ENCODE results near the gene IL4I1.
A peak's percentile ranks its signal among the peaks of the same experiment; 100 is the strongest.

IL4I1 gene

DNA sequence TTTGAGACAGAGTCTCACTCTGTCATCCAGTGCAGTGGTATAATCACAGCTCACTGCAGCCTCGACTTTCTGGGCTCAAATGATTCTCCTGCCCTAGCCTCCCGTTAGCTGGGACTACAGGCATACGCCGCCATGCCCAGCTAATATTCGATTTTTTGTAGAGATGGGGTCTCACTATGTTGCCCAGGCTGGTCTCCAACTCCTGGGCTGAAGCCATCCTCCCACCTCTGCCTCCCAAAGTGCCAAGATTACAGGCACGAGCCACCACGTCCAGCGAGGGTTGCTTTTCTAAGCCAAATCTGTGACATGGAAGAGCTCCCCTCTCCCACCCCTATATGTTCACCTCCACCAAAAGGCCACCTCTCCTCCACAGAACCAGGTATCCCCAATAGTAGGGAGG is 21.4 kb upstream of the IL4I1 start:
- Histone ChIP-seq H3K4me2 (ENCODE audit: low read length) (no peak overlapping the region), H3K27me3 (ENCODE audit: control insufficient read depth, low read length) (no peaks in the 10 kb centered on the region), H3K9me2 (replicated peaks; ENCODE audit: control insufficient read depth, low read length) (no peaks in the 10 kb centered on the region), H3K4me3 (ENCODE audit: low read length) (no peak overlapping the region), H3K9me3 (ENCODE audit: control insufficient read depth, insufficient read depth, low read length) (no peaks in the 10 kb centered on the region), H3K36me3 (ENCODE audit: control insufficient read depth, low read length) (peaks cover 84% of the 10 kb centered on the region), H3K79me2 (ENCODE audit: control insufficient read depth, low read length) (peaks cover 96% of the 10 kb centered on the region), H3F3A (ENCODE audit: control insufficient read depth, insufficient read depth) (0 out of 2 replicates have a peak, but pooled peaks cover under 1% of the 10 kb centered on the region), H4K20me1 (ENCODE audit: control insufficient read depth, insufficient read depth, low read depth, low read length) (peaks cover 26% of the 10 kb centered on the region; the same call in 1 of the 2 replicates), H3K4me1 (ENCODE audit: control insufficient read depth, low read length) (peaks cover 15% of the 10 kb centered on the region), H3K27ac (ENCODE audit: low read depth, low read length) (no peak overlapping the region)
- no peak for TF ChIP-seq EZH2phosphoT487 (IDR thresholded peaks at IDR 0.05; ENCODE audit: borderline replicate concordance, low read length)
- TF ChIP-seq, protein P1, sequence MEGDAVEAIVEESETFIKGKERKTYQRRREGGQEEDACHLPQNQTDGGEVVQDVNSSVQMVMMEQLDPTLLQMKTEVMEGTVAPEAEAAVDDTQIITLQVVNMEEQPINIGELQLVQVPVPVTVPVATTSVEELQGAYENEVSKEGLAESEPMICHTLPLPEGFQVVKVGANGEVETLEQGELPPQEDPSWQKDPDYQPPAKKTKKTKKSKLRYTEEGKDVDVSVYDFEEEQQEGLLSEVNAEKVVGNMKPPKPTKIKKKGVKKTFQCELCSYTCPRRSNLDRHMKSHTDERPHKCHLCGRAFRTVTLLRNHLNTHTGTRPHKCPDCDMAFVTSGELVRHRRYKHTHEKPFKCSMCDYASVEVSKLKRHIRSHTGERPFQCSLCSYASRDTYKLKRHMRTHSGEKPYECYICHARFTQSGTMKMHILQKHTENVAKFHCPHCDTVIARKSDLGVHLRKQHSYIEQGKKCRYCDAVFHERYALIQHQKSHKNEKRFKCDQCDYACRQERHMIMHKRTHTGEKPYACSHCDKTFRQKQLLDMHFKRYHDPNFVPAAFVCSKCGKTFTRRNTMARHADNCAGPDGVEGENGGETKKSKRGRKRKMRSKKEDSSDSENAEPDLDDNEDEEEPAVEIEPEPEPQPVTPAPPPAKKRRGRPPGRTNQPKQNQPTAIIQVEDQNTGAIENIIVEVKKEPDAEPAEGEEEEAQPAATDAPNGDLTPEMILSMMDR (IDR thresholded peaks at IDR 0.05; ENCODE audit: low read depth, low read length, poor library complexity, severe bottlenecking) = no peak

DNA sequence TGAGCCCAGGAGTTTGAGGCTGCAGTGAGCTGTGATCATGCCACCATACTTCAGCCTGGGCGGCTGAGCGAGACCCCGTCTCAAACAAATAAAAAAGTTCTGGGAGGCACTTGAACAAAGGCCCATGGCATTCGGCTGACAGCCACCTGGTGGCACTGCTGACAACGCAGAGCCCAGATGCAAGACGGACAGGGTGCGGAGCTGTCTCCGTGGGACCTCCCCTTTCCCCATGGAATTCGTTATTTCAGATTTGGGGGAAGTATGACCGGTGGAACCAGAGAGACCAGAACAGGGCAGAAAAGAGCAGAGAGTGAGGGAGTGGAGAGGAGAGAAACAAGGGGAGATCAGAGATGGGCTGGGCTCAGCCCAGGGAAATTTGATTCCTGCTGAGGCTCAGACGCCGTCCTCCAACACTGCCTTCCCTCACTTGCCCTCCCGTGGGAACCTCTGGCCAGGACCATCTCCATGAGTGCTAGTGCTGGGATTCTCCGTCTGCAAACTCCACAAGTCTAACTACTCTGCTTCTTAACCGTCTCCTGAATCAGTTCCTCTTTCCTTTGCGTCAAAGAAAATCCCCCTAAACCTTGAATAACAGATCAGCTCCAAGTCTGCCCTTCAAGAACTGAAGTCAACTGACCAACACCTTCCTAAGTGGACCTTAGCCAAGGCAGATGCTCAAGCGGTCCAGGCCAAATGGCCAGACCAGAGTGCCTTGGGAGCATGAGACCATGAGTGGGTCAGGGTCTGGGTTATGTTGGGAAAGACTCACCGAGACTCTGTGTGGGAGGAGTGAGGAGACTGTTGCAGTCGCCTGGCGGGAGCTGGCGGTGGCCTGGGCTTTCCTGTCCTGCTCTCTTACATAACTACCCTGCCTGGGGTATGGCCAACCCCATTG is 20.4 kb upstream of the IL4I1 start:
- peaks cover 23% of the 10 kb centered on the region; the same call in 1 of the 2 replicates for H4K20me1 ChIP-seq (ENCODE audit: control insufficient read depth, insufficient read depth, low read depth, low read length)
- no peaks in the 10 kb centered on the region for H3K9me3 ChIP-seq (ENCODE audit: control insufficient read depth, insufficient read depth, low read length)
- 0 out of 2 replicates have a peak, but pooled peaks cover 2% of the 10 kb centered on the region for H3F3A ChIP-seq (ENCODE audit: control insufficient read depth, insufficient read depth)
- H3K27ac ChIP-seq (ENCODE audit: low read depth, low read length) = no peak overlapping the region
- no peaks in the 10 kb centered on the region for H3K9me2 ChIP-seq (replicated peaks; ENCODE audit: control insufficient read depth, low read length)
- TF ChIP-seq, protein P1 (IDR thresholded peaks at IDR 0.05; ENCODE audit: low read depth, low read length, poor library complexity, severe bottlenecking) = no peak
- no peak for TF ChIP-seq EZH2phosphoT487 (IDR thresholded peaks at IDR 0.05; ENCODE audit: borderline replicate concordance, low read length)
- no peak overlapping the region for H3K4me3 ChIP-seq (ENCODE audit: low read length)
- peaks cover 21% of the 10 kb centered on the region for H3K4me1 ChIP-seq (ENCODE audit: control insufficient read depth, low read length)
- peaks cover 84% of the 10 kb centered on the region for H3K36me3 ChIP-seq (ENCODE audit: control insufficient read depth, low read length)
- no peaks in the 10 kb centered on the region for H3K27me3 ChIP-seq (ENCODE audit: control insufficient read depth, low read length)
- no peak overlapping the region for H3K4me2 ChIP-seq (ENCODE audit: low read length)
- H3K79me2 ChIP-seq (ENCODE audit: control insufficient read depth, low read length) = peaks cover 94% of the 10 kb centered on the region

DNA sequence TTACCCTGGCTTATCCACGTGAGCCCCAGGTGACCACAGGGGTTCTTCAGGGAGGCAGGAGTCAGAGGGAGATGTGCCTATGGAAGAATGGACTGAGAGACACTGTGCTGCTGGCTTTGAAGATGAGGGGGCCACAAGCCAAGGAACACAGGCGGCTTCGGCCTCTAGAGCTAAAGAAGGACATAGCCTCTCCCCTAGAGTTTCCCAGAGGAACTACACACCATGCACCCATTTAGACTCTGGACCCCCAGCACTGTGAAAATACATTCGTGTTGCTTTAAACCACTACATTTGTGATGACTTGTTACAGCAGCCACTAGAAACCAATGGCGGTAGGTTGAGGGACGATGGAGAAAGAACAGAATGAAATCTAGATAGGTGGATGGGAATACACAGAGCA is 18.6 kb upstream of the IL4I1 start:
- no peaks in the 10 kb centered on the region for H3K9me2 ChIP-seq (replicated peaks; ENCODE audit: control insufficient read depth, low read length)
- H3K79me2 ChIP-seq (ENCODE audit: control insufficient read depth, low read length) = peaks cover 91% of the 10 kb centered on the region
- TF ChIP-seq EZH2phosphoT487 (IDR thresholded peaks at IDR 0.05; ENCODE audit: borderline replicate concordance, low read length) = no peak
- TF ChIP-seq, protein P1 (IDR thresholded peaks at IDR 0.05; ENCODE audit: low read depth, low read length, poor library complexity, severe bottlenecking) = peak; percentile 39
- peaks cover 34% of the 10 kb centered on the region for H3K4me1 ChIP-seq (ENCODE audit: control insufficient read depth, low read length)
- no peak overlapping the region for H3K4me3 ChIP-seq (ENCODE audit: low read length)
- H3K27me3 ChIP-seq (ENCODE audit: control insufficient read depth, low read length) = no peaks in the 10 kb centered on the region
- H3K36me3 ChIP-seq (ENCODE audit: control insufficient read depth, low read length) = peaks cover 82% of the 10 kb centered on the region
- H3F3A ChIP-seq (ENCODE audit: control insufficient read depth, insufficient read depth) = 0 out of 2 replicates have a peak, but pooled peaks cover 2% of the 10 kb centered on the region
- H4K20me1 ChIP-seq (ENCODE audit: control insufficient read depth, insufficient read depth, low read depth, low read length) = peaks cover 25% of the 10 kb centered on the region; the same call in 1 of the 2 replicates
- no peak overlapping the region for H3K27ac ChIP-seq (ENCODE audit: low read depth, low read length)
- H3K4me2 ChIP-seq (ENCODE audit: low read length) = no peak overlapping the region
- H3K9me3 ChIP-seq (ENCODE audit: control insufficient read depth, insufficient read depth, low read length) = no peaks in the 10 kb centered on the region
